Activated CD4-positive, alpha-beta memory T cell treated with anti-CD3 and anti-CD28 coated beads for 36 hours (primary cell): ENCODE measurements around the gene PTOV1. TPM values are rescaled to one million over a fixed set of nuclear protein-coding genes. Genes with fewer than 3 reads are reported as not detected.

Experiments
- CTCF ChIA-PET: fragments of 350-600 bp; sonication (Branson Sonifier 250); formaldehyde crosslinking; loops from one replicate; lab custom pipeline; 2021; ENCODE audit warnings: antibody characterized with exemption, inconsistent platforms; lab: Charles Lee
- POLR2A ChIA-PET: fragments of 350-600 bp; sonication (Branson Sonifier 250); formaldehyde crosslinking; loops from one replicate; lab custom pipeline; 2021; ENCODE audit warnings: antibody characterized with exemption; lab: Charles Lee
- DNase-seq: peaks from one replicate; pipeline ENCODE4 v3.0.0-alpha.2; 2020
- H3K27ac Mint-ChIP-seq: one replicate; pipeline ENCODE4 v1.8.0; 2021; ENCODE audit warnings: mixed read lengths
- H3K27me3 Mint-ChIP-seq: one replicate; pipeline ENCODE4 v1.8.0; 2021; ENCODE audit warnings: mixed read lengths
- H3K36me3 Mint-ChIP-seq: one replicate; pipeline ENCODE4 v1.8.0; 2021; ENCODE audit warnings: mixed read lengths
- H3K4me1 Mint-ChIP-seq: one replicate; pipeline ENCODE4 v1.8.0; 2021; ENCODE audit warnings: low read depth, mixed read lengths
- H3K4me3 Mint-ChIP-seq: one replicate; pipeline ENCODE4 v1.8.0; 2021; ENCODE audit warnings: mild to moderate bottlenecking, mixed read lengths
- H3K9me3 Mint-ChIP-seq: one replicate; pipeline ENCODE4 v1.8.0; 2021; ENCODE audit warnings: mixed read lengths
- intact Hi-C: fragments of 100-400 bp; cut with micrococcal nuclease; formaldehyde crosslinking; loops from one replicate; pipeline ENCODE4 v1.15.1; 2023
- total RNA-seq, 2 experiments: library from RNA; stranded (reverse); gene quantifications; one replicate each; pipeline ENCODE4 v1.2.3, GENCODE V29; 2021

The PTOV1 gene
- total RNA-seq, 2 experiments from 2014 or later: 105 to 108 TPM

DNA sequence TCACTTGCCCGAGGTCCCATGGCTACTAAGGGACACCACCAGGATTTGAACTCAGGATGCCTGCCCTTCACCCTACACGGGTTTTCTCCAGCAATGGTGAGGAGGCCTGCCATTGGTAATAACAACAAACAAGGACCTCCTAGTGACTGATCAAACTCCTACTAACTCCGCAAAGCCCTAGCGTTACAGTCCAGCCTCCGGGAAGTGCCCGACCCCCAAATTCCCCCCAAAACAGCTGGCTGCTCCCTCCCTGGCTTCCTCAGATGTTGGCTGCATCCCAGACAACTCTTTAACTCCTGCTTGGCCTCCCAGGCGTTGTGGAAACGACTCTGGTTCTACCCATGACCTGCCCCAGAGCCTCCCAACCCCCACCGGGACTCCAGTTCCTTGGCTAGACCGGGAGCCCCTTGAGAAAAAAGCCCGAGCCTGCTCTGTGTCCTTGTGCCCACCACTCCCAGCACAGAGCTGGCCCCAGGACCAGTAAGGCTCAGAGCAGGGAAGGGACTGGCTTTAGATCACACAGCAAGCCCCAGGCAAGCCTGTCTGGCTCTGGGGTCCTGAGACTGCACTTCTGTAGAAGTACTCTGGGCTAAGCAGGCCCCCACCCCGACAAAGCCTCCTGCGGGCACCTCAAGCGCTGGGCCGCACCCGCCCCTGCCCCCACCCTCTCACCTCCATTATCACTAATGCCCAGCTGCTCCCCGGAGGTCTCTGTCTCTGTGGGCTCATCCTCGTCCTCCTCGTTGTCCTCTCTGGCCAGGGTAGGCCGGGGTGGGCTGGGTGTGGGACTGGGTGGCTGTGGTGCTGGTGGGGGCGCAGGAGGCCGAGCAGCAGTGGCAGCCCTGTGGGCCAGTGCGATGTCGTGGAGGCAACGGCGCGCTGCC is 21.5 kb downstream of the PTOV1 start:
- Mint-ChIP-seq H3K4me3 (no peak overlapping the region), H3K27me3 (no peaks in the 10 kb centered on the region), H3K4me1 (peaks cover 39% of the 10 kb centered on the region), H3K36me3 (peaks cover 2% of the 10 kb centered on the region), H3K9me3 (no peaks in the 10 kb centered on the region), H3K27ac (peak overlapping the region; percentile 31)
- intact Hi-C loops: no loop called here
- CTCF ChIA-PET: no interaction called here
- DNase-seq: no peak
- POLR2A ChIA-PET: no interaction called here

DNA sequence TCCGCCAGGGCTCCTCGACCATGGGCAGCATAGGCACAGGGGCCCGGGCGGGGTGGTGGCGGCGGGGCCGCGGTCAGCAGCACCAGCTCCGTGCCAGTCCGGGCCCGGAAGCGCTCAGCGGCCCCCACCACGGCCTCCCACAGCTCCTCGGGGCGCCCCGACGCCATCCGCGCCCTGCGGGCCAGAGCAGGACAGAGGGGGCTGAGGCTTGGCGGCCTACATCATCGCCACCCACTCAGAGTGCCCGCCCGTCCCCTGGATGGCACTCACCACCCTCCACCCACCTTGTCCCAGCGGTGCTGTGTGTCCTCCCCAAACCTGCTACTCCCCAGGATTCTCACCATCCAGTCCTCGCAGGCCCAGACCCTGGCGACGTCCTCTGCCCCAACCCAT is 22.2 kb downstream of the PTOV1 start:
- ChIA-PET POLR2A (no interaction called here), CTCF (no interaction called here)
- no peaks in the 10 kb centered on the region for H3K27me3 Mint-ChIP-seq
- H3K36me3 Mint-ChIP-seq: peaks cover 5% of the 10 kb centered on the region
- no peaks in the 10 kb centered on the region for H3K9me3 Mint-ChIP-seq
- DNase-seq: no peak
- no peak overlapping the region for H3K27ac Mint-ChIP-seq
- H3K4me1 Mint-ChIP-seq: peaks cover 35% of the 10 kb centered on the region
- intact Hi-C loops: no loop called here
- no peak overlapping the region for H3K4me3 Mint-ChIP-seq

DNA sequence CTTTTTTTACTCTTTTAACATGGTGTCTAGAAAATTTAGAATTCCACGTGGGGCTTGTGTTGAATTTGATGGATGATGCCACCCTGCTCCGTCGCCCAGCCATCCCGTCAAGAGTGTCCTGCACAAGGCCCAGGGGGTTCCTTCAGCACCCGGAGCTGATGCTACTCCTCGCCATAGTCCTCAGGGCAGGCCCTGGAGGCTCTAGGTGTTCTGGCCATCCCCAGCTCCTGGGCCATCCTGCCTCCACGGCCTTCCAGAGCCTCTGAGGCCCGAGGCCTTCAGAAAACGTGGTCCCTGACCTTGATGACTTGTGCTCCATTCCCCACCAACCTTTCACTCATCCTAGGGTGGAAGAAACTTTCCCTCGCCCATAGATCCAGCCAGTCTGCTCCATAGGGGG is 22.9 kb downstream of the PTOV1 start:
- POLR2A ChIA-PET: no interaction called here
- H3K4me3 Mint-ChIP-seq: no peak overlapping the region

DNA sequence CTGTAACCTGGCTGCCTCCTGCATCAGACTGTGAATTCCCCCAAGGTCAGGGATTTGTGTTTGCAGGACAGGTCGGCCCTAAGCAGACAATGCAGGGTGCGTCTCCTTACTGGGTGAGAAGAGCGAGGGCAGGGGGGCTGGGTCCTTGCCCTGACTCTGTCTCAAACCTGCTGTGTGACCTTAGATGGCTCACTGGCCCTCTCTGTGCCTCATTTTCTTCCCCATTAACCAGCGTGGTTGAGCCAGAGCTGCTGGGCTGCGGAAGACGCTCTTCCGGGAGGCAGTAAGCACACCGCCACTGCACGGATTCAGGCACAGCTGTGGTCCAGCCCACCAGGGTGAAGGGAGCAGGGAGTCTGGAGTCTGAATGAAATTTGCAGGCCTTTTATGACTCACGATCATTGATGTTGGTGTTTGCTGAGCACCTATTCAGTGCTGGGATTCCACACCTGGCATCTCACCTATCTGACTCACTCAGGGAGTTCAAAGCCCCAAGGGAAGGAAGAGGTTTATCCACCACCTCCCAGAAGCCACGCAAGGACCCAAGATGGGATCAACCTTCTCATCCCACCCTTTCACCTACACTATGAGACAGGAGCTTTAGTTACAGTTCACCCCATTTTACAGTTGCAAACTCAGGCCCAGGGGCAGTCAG is 23.7 kb downstream of the PTOV1 start:
- Mint-ChIP-seq H3K36me3 (peaks cover 13% of the 10 kb centered on the region), H3K4me1 (peaks cover 39% of the 10 kb centered on the region), H3K4me3 (no peak overlapping the region), H3K9me3 (no peaks in the 10 kb centered on the region), H3K27ac (no peak overlapping the region), H3K27me3 (no peaks in the 10 kb centered on the region)
- CTCF ChIA-PET: no interaction called here
- DNase-seq: no peak
- intact Hi-C loops: loop anchor here (5.0 kb wide), 1 partner anchor 377 kb away; the partner anchor contains the start of gene RPS11
- POLR2A ChIA-PET: no interaction called here

More for the DNA sequence above, 22.9 kb downstream of the PTOV1 start:
- DNase-seq: no peak
- CTCF ChIA-PET: no interaction called here
- Mint-ChIP-seq H3K9me3 (no peaks in the 10 kb centered on the region), H3K27me3 (no peaks in the 10 kb centered on the region), H3K4me1 (peaks cover 33% of the 10 kb centered on the region), H3K27ac (no peak overlapping the region), H3K36me3 (peaks cover 6% of the 10 kb centered on the region)
- intact Hi-C loops: no loop called here

DNA sequence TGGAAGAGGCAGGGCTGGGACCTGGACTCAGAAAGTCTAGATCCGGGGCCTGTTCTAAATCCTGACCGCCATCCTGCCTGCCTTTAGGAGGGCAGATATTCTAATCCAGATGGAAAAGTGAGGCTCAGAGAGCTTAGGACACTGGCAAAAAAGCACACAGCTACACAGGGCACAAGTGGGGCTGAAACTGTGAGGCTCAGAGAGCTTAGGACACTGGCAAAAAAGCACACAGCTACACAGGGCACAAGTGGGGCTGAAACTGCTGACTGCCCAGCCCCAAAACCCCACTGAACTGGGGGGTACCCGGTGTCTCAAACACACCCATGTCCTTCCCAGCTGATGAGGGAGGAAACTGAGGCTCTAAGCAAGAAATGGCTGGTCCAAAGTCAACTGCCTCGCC is 24.2 kb downstream of the PTOV1 start:
- Mint-ChIP-seq H3K4me1 (peaks cover 38% of the 10 kb centered on the region), H3K9me3 (no peaks in the 10 kb centered on the region), H3K36me3 (peaks cover 15% of the 10 kb centered on the region), H3K4me3 (no peak overlapping the region), H3K27ac (no peak overlapping the region), H3K27me3 (no peaks in the 10 kb centered on the region)
- ChIA-PET CTCF (no interaction called here), POLR2A (interaction anchor here (1.0 to 2.3 kb wide), 2 partner anchors 17 to 22 kb away, joined by 4 to 14 read pairs; partner anchors contain the start of gene IL4I1)
- DNase-seq: no peak
- intact Hi-C loops: loop anchor here (5.0 kb wide), 1 partner anchor 378 kb away; the partner anchor contains the start of gene RPS11

DNA sequence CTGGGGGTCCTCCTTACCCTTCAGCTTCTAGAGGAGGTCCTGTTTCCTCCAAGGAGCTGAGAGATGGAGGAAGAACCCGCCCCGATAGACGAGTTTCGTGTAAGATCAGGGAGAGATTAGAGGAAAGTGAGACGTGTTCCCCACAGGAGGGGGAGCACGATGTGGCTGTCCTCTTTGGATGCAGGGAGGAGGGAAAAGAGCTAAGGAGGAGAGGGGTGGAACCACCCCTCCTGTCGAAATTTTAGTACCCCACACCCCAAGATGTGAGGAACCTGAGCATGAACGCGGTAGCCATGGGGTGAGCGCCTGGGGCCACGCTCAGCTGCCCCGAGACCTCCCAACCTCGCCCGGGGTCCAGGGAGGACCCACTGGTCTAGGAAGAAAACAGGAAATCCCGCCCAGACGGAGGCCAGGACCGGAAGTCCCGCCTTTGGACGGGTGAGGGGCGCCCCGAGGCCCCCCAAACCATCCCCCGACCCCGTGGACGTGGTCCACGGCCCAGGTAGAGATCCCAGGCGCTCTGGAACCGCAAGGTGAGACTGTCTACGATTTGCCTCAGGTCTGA is 25.0 kb downstream of the PTOV1 start:
- Mint-ChIP-seq H3K4me3 (no peak overlapping the region), H3K27me3 (no peaks in the 10 kb centered on the region), H3K9me3 (no peaks in the 10 kb centered on the region), H3K4me1 (peaks cover 34% of the 10 kb centered on the region), H3K36me3 (peaks cover 21% of the 10 kb centered on the region), H3K27ac (no peak overlapping the region)
- CTCF ChIA-PET: interaction anchor here (1.5 kb wide), 1 partner anchor 15 kb away, joined by 4 read pairs; no protein-coding TSS in a partner anchor
- intact Hi-C loops: loop anchor here (1.0 to 5.0 kb wide), 3 partner anchors 234 to 1237 kb away; partner anchors contain the start of genes RPS11 and SCAF1
- peak; percentile 65 for DNase-seq
- POLR2A ChIA-PET: interaction anchor here (0.8 to 2.9 kb wide), 5 partner anchors 12 to 53 kb away, joined by 3 to 21 read pairs (median 7); partner anchors contain the start of genes ATF5, IL4I1 and NUP62

DNA sequence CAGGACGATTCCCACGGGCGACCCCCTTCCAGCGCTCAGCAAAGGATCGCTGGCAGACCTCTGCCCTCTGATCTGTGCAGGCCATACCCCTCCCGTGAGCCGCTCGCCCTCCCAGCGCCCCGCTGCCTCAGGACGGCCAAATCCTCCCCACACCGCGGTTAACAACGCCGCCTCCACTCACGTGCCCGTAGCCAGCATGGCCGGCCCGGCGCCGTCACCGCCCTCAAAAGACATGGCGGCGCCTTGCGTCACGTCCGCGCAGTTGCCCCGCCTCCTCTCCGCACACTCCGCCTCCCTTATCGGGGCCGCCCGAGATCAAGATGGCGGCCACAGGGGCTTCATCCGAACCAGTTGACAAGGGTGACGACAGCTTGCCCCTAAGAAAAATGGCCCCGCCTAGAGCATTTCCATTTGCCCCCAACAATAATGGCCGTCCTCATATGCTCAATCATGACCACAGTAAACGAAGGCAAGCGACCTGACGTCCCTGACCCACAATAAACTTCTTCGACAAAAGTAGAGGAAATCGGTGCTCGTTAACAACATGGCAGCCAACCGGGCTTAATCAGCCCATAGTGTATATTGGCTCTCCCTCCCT is 25.6 kb downstream of the PTOV1 start:
- Mint-ChIP-seq H3K36me3 (peaks cover 26% of the 10 kb centered on the region), H3K4me3 (no peak overlapping the region), H3K4me1 (peaks cover 33% of the 10 kb centered on the region), H3K27ac (no peak overlapping the region), H3K27me3 (no peaks in the 10 kb centered on the region), H3K9me3 (no peaks in the 10 kb centered on the region)
- intact Hi-C loops: loop anchor here (1.0 to 5.0 kb wide), 9 partner anchors 7 to 1238 kb away; partner anchors contain the start of genes FUZ, RPS11 and SCAF1
- POLR2A ChIA-PET: interaction anchor here (0.8 to 2.9 kb wide), 10 partner anchors 10 to 52 kb away, joined by 3 to 21 read pairs (median 6); partner anchors contain the start of genes ATF5, IL4I1, NUP62 and PTOV1
- CTCF ChIA-PET: interaction anchor here (1.5 kb wide), 1 partner anchor 14 kb away, joined by 4 read pairs; no protein-coding TSS in a partner anchor
- DNase-seq: peak; percentile 99

DNA sequence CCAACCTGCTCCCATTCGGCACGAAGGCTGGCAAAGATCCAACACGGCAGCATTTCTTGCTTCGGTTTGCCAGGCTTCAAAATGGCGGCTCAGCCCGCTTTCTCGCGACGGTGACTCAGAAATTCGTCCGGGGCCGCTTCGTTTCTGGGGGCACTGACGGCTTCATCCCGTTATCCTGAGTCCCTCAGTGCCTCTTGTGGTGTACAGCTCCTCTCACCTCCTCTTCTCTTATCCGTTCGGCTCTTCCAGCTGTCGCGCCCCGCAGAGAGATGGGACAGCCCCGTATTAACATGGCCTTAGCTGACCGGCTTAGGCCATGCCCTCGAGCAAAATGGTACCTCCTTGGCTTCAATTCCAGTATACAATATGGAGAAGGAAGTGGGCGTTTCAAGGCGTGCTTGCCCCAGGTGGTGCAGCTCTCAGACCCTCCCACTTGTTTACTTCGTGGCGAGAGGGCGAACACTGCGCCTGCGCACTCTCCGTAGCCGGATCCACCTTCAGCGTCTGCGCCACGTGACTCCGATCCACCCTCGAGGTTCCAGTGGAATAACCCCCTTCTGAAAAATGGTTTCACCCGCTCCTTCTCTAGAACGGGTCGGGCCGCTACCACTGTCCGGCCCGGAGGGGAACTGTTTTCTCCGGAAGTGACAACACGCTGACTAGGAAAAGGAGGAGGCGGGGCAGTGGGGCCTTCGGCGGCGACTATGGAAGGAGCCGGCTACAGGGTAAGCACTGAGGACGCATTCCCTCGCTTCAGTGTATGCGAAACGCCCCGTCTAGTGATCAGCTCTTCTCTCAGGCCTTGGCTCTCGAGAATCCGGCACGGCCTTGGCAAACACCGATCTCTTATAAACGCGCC is 26.3 kb downstream of the PTOV1 start, which contains the start of the genes AKT1S1 and TBC1D17:
TSS of gene AKT1S1 (minus strand) at position 336 of the 859 bp plus-strand sequence. CDS start 4,060 bp downstream, outside the sequence.
TSS of gene TBC1D17 (plus strand) at position 683 of the 859 bp plus-strand sequence. CDS start at position 705, 22 bp downstream.
- H3K27me3 Mint-ChIP-seq: no peaks in the 10 kb centered on the region

DNA sequence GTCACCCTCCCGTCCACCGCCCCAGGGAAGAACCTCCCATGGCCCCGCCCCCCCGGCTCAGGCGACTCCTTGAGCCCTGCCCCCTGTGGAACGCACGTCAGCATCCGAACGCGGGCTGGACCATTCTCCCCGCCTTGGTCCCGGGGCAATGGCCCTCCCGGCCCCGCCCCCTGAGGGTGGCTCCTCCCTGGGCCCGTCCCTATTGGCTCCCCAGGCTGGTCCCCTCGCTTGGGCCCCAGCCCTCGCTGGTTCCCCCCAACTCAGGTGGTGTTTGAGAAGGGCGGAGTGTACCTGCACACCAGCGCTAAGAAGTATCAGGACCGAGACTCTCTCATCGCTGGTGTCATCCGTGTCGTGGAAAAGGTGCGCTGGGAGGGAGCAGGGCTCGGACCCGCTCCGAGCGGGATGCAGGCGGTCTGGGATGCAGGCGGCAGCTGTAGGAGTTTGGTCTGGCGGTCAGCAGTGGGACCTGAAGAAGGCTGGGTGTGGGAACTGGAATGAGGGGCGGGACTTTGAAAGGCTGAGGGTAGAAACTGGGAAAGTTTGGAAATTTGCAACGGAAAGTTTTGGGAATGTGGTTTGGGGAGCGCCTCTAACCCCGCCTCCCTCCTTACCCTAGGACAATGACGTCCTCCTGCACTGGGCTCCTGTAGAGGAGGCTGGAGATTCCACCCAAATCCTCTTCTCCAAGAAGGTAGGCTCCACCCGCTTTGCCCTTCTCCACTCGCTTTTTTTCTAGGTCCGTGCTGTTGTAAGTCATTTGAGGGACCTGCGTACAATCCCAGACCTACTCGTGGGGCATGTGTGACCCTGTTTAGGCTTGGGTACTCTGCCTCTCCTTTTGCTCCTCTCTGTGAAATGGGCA is 27.2 kb downstream of the PTOV1 start:
- Mint-ChIP-seq H3K4me1 (peaks cover 25% of the 10 kb centered on the region), H3K4me3 (no peak overlapping the region), H3K9me3 (no peaks in the 10 kb centered on the region), H3K27ac (no peak overlapping the region), H3K36me3 (peaks cover 37% of the 10 kb centered on the region), H3K27me3 (no peaks in the 10 kb centered on the region)
- peak; percentile 99 for DNase-seq
- CTCF ChIA-PET: interaction anchor here (0.9 kb wide), 1 partner anchor 160 kb away, joined by 3 read pairs; no protein-coding TSS in a partner anchor
- POLR2A ChIA-PET: interaction anchor here (0.8 to 2.9 kb wide), 8 partner anchors 9 to 51 kb away, joined by 3 to 21 read pairs (median 6); partner anchors contain the start of genes ATF5 and NUP62
- intact Hi-C loops: loop anchor here (1.0 to 5.0 kb wide), 9 partner anchors 9 to 1239 kb away; partner anchors contain the start of genes FUZ and RPS11

More for the DNA sequence above, 26.3 kb downstream of the PTOV1 start, which contains the start of the genes AKT1S1 and TBC1D17:
- peak; percentile 99 for DNase-seq
- Mint-ChIP-seq H3K9me3 (no peaks in the 10 kb centered on the region), H3K4me1 (peaks cover 26% of the 10 kb centered on the region), H3K36me3 (peaks cover 30% of the 10 kb centered on the region), H3K27ac (no peak within 1 kb of the TSS), H3K4me3 (no peak within 1 kb of the TSS)
- intact Hi-C loops: loop anchor here (1.0 to 5.0 kb wide), 8 partner anchors 8 to 1238 kb away; partner anchors contain the start of genes FUZ and RPS11
- POLR2A ChIA-PET: interaction anchor here (0.8 to 2.9 kb wide), 10 partner anchors 9 to 52 kb away, joined by 3 to 21 read pairs (median 6); partner anchors contain the start of genes ATF5, IL4I1, NUP62 and PTOV1
- CTCF ChIA-PET: interaction anchor here (0.9 to 1.5 kb wide), 2 partner anchors 13 to 159 kb away, joined by 3 to 4 read pairs; no protein-coding TSS in a partner anchor
